ENCODE data around the gene CD93. TPM values are rescaled to one million over a fixed set of nuclear protein-coding genes. Genes with fewer than 3 reads are reported as not detected.

Gene CD93
- total and polyA plus RNA-seq, 8 donors: 2.9 to 63.5 (median 6.7) TPM

DNA sequence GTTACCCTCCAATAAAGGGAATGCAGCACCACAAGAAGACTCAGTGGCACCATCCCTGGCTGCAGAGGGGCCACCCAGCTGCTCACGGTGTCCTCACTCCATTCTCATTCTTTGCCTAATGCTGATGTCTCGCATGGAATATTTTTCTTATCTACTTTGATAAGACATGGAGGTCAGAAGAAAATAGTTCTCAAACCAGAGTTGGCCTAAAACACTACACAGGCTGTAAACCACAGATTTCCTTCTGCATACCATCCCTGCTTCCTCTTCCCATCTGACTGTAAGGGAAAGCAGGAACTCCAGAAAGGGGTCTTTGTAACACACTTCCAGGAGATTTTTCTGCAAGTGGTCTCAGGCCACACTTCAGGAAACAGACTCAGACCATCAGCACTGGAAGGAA lies 43.1 kb upstream of the CD93 start:
- peaks cover 0 to 36% (median 8%) of the 10 kb centered on the region in 4 donors for H3K4me1 ChIP-seq
- 45 to 70% (median 54%) methylated on average over 2 of the region's 2 CpGs for WGBS, 5 donors
- no peak for DNase-seq
- H3K27ac ChIP-seq: no peak overlapping the region
- intact Hi-C loops (cut with DNase I; ENCODE audit: low total_unique reads): no loop called here
- TF ChIP-seq, protein P1, sequence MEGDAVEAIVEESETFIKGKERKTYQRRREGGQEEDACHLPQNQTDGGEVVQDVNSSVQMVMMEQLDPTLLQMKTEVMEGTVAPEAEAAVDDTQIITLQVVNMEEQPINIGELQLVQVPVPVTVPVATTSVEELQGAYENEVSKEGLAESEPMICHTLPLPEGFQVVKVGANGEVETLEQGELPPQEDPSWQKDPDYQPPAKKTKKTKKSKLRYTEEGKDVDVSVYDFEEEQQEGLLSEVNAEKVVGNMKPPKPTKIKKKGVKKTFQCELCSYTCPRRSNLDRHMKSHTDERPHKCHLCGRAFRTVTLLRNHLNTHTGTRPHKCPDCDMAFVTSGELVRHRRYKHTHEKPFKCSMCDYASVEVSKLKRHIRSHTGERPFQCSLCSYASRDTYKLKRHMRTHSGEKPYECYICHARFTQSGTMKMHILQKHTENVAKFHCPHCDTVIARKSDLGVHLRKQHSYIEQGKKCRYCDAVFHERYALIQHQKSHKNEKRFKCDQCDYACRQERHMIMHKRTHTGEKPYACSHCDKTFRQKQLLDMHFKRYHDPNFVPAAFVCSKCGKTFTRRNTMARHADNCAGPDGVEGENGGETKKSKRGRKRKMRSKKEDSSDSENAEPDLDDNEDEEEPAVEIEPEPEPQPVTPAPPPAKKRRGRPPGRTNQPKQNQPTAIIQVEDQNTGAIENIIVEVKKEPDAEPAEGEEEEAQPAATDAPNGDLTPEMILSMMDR (IDR thresholded peaks at IDR 0.05): no peak
- TF ChIP-seq EP300 (IDR thresholded peaks at IDR 0.05) (no peak), POLR2AphosphoS5 (IDR thresholded peaks at IDR 0.05) (no peak), POLR2A (IDR thresholded peaks at IDR 0.05) (no peak)
- H3K9me3 ChIP-seq: no peaks in the 10 kb centered on the region
- no peak overlapping the region for H3K4me3 ChIP-seq
- H3K36me3 ChIP-seq: no peaks in the 10 kb centered on the region
- H3K27me3 ChIP-seq: no peaks in the 10 kb centered on the region

DNA sequence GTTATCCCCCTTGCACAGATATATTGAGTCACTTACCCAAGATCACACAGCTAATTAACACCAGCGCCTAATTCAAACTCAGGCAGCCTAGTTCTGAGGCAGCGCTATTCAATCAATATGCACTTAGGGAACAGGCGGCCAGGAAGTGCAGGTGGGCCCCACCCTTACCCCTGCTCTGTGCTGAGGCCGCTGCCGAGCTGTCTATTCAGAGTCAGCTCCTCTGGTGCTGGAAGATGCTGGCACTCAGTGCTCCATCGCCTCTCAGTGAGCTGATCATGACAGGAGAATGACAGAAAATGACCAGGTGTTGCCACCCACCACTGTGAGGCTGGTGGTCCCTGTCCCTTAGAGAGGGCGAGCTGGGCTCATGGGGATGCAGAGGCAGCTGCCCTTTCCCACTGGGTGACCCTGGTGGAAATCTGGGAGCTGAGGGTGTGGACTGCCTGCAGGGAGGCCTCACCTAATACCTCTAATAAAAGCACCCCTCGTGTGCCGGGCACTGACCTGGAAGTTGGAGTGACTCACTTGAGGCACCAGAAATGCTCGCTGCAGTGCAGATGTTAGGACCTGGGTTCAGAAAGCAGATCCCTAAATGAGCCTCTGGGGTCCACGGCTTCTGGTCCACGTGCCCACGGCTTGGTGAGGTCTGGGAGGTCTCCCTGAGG lies 42.5 kb upstream of the CD93 start:
- intact Hi-C loops (cut with DNase I; ENCODE audit: low total_unique reads): no loop called here
- peaks cover 0 to 36% (median 8%) of the 10 kb centered on the region in 4 donors for H3K4me1 ChIP-seq
- no peaks in the 10 kb centered on the region for H3K36me3 ChIP-seq
- 79 to 85% (median 83%) methylated on average over 11 to 13 of the region's 13 CpGs for WGBS, 5 donors
- no peaks in the 10 kb centered on the region for H3K9me3 ChIP-seq
- no peak for DNase-seq
- no peak overlapping the region for H3K27ac ChIP-seq
- TF ChIP-seq POLR2A (IDR thresholded peaks at IDR 0.05) (no peak), POLR2AphosphoS5 (IDR thresholded peaks at IDR 0.05) (no peak), EP300 (IDR thresholded peaks at IDR 0.05) (no peak)
- TF ChIP-seq, protein P1 (IDR thresholded peaks at IDR 0.05): no peak
- H3K4me3 ChIP-seq: no peak overlapping the region
- no peaks in the 10 kb centered on the region for H3K27me3 ChIP-seq

GRCh38 chr20:23127506-23128279 lies 41.6 kb upstream of the CD93 start:
- no peak for DNase-seq
- WGBS, 5 donors: 87 to 95% (median 90%) methylated on average over 13 to 14 of the region's 14 CpGs
- Histone ChIP-seq H3K4me3 (no peak overlapping the region), H3K27me3 (no peaks in the 10 kb centered on the region), H3K36me3 (no peaks in the 10 kb centered on the region), H3K27ac (peak overlapping the region in 1 of 5 donors; percentile 64), H3K4me1 (peaks cover 0 to 27% (median 8%) of the 10 kb centered on the region in 4 donors), H3K9me3 (no peaks in the 10 kb centered on the region)
- intact Hi-C loops (cut with DNase I; ENCODE audit: low total_unique reads): no loop called here
- TF ChIP-seq POLR2AphosphoS5 (IDR thresholded peaks at IDR 0.05) (no peak), POLR2A (IDR thresholded peaks at IDR 0.05) (no peak), EP300 (IDR thresholded peaks at IDR 0.05) (no peak)
- TF ChIP-seq, protein P1 (IDR thresholded peaks at IDR 0.05): no peak

- TF ChIP-seq POLR2AphosphoS5 (IDR thresholded peaks at IDR 0.05): no peak
- TF ChIP-seq EP300 (IDR thresholded peaks at IDR 0.05): no peak
- TF ChIP-seq, protein P1 (IDR thresholded peaks at IDR 0.05): no peak
- TF ChIP-seq POLR2A (IDR thresholded peaks at IDR 0.05): no peak
- no peaks in the 10 kb centered on the region for H3K36me3 ChIP-seq
- WGBS, 5 donors: 62 to 78% (median 76%) methylated on average over 12 of the region's 12 CpGs
- H3K9me3 ChIP-seq: no peaks in the 10 kb centered on the region
- DNase-seq: no peak
- peaks cover 0 to 21% (median 8%) of the 10 kb centered on the region in 4 donors for H3K4me1 ChIP-seq
- intact Hi-C loops (cut with DNase I; ENCODE audit: low total_unique reads): no loop called here
- peak overlapping the region in 4 of 5 donors; percentile 42 to 71 (median 54) for H3K27ac ChIP-seq
- no peaks in the 10 kb centered on the region for H3K27me3 ChIP-seq
- H3K4me3 ChIP-seq: no peak overlapping the region
Observed at GRCh38 chr20:23126281-23127061, 40.3 kb upstream of the CD93 start.
